ENCODE data around the gene UGT1A8.

- no peak for TF ChIP-seq CTCF (IDR thresholded peaks at IDR 0.05)
- no peak for TF ChIP-seq POLR2A (IDR thresholded peaks at IDR 0.05)
Measured at GRCh38 chr2:233676046-233676445, 58.6 kb downstream of the UGT1A8 start.

Data from heart left ventricle (tissue), 13 donors.